IPS-18a (cell line): Measurements from ENCODE around the gene BTG2.
"Not testable (repeated sequence)": the region's sequence is repeated elsewhere in the genome, so short reads cannot be mapped to it uniquely, and the experiment has no call there.

ENCODE experiments used
- H3K27ac ChIP-seq: one replicate; pipeline ENCODE4 v1.5.1; 2013; ENCODE audit warnings: low read length
- H3K27me3 ChIP-seq: one replicate; pipeline ENCODE4 v1.6.1; 2013; ENCODE audit warnings: mild to moderate bottlenecking, low read length; ENCODE audit not compliant: control insufficient read depth, insufficient read depth
- H3K36me3 ChIP-seq: one replicate; pipeline ENCODE4 v1.6.1; 2013; ENCODE audit warnings: low read depth, low read length; ENCODE audit not compliant: control insufficient read depth
- H3K4me1 ChIP-seq: one replicate; pipeline ENCODE4 v1.6.1; 2013; ENCODE audit warnings: low read depth, low read length; ENCODE audit not compliant: control insufficient read depth
- H3K4me3 ChIP-seq: one replicate; pipeline ENCODE4 v1.5.1; 2013; ENCODE audit warnings: low read length
- H3K9ac ChIP-seq: one replicate; pipeline ENCODE4 v1.6.1; 2013; ENCODE audit warnings: mild to moderate bottlenecking, low read length, moderate library complexity
- H3K9me3 ChIP-seq: one replicate; pipeline ENCODE4 v1.6.1; 2013; ENCODE audit warnings: low read depth, low read length; ENCODE audit not compliant: control insufficient read depth

The BTG2 gene

DNA sequence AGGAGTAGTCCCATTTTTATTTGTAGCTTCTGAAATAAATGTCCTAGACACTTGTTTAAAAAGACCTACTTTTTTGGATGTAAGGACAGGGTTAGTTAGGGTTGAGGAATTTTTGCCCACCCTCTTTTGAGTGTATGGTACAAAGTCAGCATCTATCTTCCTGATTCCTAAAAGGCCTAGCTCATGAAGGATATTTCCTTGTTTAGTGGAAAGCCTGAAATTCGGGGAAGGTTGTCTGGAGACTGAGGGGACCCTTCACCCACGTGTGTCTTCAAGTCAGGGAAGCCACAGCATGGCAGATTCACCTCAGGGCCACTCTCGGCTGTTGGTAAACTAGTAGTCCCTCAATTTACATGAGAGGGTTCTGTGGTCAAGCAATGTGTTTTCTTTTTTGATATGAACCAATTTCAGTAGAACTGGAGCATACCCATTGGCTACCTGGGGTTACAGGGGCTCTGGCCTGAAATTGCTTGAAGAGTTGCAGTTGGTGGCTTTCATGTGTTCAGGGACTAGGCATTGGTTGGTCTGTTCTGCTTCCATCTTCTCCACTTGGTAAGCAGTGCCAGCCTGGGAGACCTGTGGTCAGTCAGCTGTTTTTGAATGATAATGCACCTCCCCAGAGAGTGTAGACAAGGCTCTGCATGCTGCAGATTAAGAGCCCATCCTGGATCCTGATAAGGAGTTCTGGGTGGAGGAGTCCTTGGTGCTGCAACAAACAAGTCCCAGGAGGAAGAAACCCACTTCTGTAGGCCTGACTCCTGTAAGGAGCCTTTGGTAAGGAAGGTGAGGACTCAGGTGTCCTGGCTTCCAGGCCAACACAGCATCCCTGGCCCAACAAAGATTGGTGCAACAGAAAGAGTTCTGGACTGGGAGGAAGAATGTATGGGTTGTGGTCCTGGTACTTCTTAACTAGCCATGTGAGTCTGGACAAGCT, 6.3 kb downstream of the BTG2 start:
- Histone ChIP-seq H3K4me1 (peaks cover 25% of the 10 kb centered on the region), H3K27ac (no peak overlapping the region), H3K36me3 (no peaks in the 10 kb centered on the region), H3K9ac (no peak overlapping the region), H3K4me3 (no peak overlapping the region), H3K27me3 (peaks cover 56% of the 10 kb centered on the region), H3K9me3 (no peaks in the 10 kb centered on the region)

DNA sequence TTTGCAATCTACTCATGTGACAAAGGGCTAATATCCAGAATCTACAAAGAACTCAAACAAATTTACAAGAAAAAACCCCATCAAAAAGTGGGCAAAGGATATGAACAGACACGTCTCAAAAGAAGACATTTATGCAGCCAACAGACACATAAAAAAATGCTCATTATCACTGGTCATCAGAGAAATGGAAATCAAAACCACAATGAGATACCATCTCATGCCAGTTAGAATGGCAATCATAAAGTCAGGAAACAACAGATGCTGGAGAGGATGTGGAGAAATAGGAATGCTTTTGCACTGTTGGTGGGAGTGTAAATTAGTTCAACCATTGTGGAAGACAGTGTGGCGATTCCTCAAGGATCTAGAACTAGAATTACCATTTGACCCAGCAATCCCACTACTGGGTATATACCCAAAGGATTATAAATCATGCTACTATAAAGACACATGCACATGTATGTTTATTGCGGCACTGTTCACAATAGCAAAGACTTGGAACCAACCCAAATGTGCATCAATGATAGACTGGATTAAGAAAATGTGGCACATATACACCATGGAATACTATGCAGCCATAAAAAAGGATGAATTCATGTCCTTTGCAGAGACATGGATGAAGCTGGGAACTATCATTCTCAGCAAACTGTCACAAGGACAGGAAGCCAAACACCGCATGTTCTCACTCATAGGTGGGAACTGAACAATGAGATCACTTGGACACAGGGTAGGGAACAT, 8.9 kb downstream of the BTG2 start:
- H3K9me3 ChIP-seq, H3K4me3 ChIP-seq, H3K36me3 ChIP-seq, H3K27ac ChIP-seq, H3K4me1 ChIP-seq, H3K9ac ChIP-seq: not testable (repeated sequence)
- peaks cover 45% of the 10 kb centered on the region for H3K27me3 ChIP-seq

DNA sequence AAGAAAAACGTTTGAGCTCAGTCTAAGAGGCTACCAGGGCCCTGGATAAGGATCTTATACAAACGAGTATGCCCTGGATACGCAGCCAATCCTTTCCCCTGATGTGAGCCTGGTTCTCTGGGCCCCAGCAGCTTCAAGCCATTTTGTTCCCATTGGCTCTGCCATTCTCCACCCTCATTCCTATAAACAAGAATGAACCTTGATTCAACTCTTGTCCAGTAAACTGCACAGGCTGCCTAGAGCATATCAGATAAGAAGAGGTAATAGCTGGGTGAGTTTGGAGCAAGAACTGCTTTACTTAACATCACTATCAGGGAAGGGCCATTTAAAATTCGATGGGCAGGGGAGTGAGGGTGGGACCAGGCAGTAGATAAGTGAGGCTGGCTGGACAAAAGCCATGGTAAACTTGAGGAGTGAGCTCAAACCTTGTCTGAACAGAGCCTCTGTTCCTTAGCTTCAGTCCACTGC, 11.3 kb downstream of the BTG2 start:
- no peak overlapping the region for H3K9ac ChIP-seq
- no peaks in the 10 kb centered on the region for H3K36me3 ChIP-seq
- peaks cover 30% of the 10 kb centered on the region for H3K27me3 ChIP-seq
- H3K27ac ChIP-seq, result no peak overlapping the region
- H3K4me3 ChIP-seq, result no peak overlapping the region
- H3K9me3 ChIP-seq, result no peaks in the 10 kb centered on the region
- peaks cover 6% of the 10 kb centered on the region for H3K4me1 ChIP-seq

DNA sequence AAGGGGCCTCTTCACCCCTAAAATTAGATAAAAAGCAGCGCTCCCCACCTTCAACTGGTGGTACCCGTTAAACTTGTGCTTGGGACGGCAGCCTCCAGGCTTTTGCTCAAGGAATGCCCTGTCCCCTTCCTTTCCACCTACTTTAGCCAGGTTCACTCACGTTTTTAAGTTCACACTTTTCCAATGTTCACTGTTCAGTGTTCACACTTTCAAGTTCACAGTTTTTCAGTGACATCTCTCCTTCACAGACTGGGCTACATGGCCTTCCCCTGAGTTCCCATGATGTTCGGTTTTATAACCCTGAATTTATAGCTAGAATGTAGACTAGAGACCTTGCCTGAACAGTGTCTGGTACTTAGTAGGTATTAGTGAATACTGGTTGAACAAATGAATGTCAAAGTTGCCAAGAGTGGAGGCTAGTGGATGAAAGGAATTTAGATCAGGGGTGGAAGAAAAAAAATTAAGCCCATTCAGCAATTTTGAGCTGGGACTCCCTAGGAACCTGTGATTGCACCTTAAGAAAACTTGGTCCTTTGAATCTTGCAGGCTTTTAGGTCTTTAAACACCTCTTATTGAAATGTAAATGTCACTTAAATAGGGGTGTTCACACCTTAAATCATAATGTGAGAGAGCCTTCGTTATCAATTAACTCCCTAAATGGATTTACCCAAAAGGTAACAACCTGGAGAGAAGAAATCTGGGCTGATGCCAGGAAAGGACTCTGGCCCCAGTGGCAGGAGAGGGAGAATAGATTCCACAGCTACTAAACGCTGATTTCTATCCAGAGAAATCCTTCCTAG, 12.3 kb downstream of the BTG2 start:
- Histone ChIP-seq H3K27me3 (peaks cover 27% of the 10 kb centered on the region), H3K27ac (no peak overlapping the region), H3K9me3 (no peaks in the 10 kb centered on the region), H3K9ac (no peak overlapping the region), H3K4me3 (no peak overlapping the region), H3K36me3 (no peaks in the 10 kb centered on the region), H3K4me1 (peaks cover 6% of the 10 kb centered on the region)

DNA sequence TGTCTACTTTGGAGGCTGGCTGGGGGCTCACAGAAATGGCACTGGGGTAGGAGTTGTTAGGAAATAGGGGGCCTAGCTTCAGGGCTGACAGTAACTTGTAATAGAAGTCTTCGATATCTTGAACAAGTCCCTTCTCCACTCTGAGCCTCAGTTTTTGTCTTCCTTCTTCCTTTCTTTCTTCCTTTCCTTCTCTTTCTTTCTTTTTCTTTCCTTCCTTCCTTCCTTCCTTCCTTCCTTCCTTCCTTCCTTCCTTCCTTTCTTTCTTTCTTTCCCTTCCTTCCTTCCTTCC, 12.9 kb downstream of the BTG2 start:
- H3K9ac ChIP-seq, result no peak overlapping the region
- H3K36me3 ChIP-seq, result no peaks in the 10 kb centered on the region
- no peak overlapping the region for H3K27ac ChIP-seq
- peaks cover 30% of the 10 kb centered on the region for H3K27me3 ChIP-seq
- H3K4me3 ChIP-seq, result no peak overlapping the region
- peaks cover 6% of the 10 kb centered on the region for H3K4me1 ChIP-seq
- H3K9me3 ChIP-seq, result no peaks in the 10 kb centered on the region

DNA sequence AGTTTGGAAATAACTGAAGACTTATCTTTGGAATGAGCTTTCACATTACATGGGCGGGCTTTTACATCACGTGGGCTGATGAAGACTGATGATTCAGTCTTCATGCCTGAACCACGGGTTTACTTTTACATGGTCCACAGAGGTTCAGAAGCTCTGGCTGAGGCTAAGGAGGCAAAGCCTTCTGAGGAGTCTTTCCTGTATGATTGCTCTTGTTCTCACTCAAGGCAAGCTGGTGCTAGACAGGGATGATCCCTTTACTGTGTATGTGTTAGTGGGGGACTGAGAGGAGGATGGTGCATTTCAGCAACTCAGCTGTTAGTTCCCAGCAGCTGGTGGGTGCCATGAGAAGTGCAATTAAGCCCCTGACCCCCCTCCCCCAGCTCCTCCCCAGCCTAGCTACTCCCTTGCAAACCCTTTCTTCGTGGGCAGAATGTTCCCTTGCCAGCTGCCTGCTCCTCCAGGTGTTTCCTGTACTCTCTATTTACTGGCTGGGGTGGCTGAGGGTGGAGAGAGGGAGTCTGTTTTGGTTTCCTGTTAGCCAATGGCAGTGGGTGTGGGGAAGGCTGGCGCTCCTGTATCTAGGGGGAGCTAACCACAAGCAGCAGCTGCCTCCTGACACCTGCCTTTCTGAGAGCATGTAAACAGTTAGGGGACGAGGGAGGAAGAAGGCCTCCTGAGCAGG, 15.4 kb downstream of the BTG2 start:
- H3K4me1 ChIP-seq, result peaks cover 22% of the 10 kb centered on the region
- no peaks in the 10 kb centered on the region for H3K9me3 ChIP-seq
- no peak overlapping the region for H3K27ac ChIP-seq
- peaks cover 43% of the 10 kb centered on the region for H3K27me3 ChIP-seq
- H3K36me3 ChIP-seq, result no peaks in the 10 kb centered on the region
- no peak overlapping the region for H3K9ac ChIP-seq
- no peak overlapping the region for H3K4me3 ChIP-seq

DNA sequence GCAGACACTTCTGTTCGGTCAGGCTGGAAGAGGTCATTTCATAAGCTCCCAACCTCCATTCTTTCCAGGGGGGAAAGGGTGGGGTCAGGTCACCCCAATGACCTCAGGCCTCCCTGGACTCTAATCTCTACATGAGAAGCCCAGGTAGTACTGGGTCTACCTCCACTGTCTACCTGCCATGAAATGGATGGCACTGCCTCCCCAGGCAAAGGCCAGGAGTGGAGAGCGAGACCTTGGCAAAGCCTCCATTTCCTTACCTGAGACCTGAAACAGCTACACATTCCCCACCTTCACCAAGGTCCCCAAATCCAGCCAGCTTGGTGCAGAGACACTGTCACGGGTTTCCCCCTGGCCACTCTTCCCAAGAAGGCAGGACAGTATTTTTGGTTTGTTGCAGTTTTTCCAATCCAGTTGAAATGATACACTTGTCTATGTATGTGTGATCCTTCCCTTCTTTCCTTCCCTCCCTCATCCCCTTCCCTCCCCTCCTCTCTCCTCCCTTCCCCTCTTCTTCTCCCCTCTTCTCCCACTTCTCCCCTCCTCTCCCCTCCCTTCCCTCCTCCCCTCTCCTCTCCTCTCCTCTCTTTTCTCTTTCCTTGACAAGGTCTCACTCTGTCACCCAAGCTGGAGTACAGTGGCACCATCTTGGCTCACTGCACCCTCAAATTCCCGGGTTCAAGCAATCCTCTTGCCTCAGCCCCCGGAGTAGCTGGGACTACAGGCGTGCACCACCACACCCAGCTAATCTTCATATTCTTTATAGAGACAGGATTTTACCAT, 16.1 kb downstream of the BTG2 start:
- no peak overlapping the region for H3K4me3 ChIP-seq
- no peak overlapping the region for H3K27ac ChIP-seq
- H3K4me1 ChIP-seq, result peaks cover 29% of the 10 kb centered on the region
- no peak overlapping the region for H3K9ac ChIP-seq
- no peaks in the 10 kb centered on the region for H3K36me3 ChIP-seq
- peaks cover 51% of the 10 kb centered on the region for H3K27me3 ChIP-seq
- H3K9me3 ChIP-seq, result no peaks in the 10 kb centered on the region

DNA sequence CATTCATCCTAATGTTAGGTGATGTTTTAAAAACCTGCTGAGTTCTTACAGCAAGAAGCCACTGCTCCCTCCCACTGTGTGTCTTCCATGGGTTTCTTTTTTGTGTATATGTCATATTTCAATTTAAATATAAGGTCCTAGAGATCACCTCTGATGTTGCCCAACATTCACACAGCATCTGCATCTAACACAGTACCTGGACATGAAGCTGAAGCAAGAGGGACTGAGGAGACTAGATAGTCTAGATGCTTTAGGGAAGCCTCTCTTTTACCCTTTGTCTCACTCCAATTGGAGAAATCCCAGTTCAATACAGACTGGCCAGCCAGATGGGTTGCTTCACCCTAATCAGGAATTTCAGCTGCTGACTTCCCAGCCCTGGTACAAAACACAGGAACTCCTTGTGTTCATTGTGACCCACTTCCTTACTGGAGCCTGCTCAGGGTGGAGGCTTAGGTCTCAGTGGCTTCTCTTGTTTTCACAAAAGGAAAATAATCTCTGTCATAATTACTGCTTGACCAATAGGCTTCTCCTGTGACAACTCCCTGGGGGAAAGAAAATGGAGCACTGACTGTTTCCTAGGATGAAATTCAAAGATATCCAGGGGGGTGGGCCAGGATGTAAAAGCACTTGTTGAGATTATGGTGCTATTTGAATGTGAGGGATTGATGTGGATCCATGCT, 17.3 kb downstream of the BTG2 start:
- H3K4me1 ChIP-seq, result peaks cover 35% of the 10 kb centered on the region
- H3K4me3 ChIP-seq, result no peak overlapping the region
- H3K9ac ChIP-seq, result no peak overlapping the region
- peaks cover 45% of the 10 kb centered on the region for H3K27me3 ChIP-seq
- no peaks in the 10 kb centered on the region for H3K36me3 ChIP-seq
- no peaks in the 10 kb centered on the region for H3K9me3 ChIP-seq
- H3K27ac ChIP-seq, result no peak overlapping the region

DNA sequence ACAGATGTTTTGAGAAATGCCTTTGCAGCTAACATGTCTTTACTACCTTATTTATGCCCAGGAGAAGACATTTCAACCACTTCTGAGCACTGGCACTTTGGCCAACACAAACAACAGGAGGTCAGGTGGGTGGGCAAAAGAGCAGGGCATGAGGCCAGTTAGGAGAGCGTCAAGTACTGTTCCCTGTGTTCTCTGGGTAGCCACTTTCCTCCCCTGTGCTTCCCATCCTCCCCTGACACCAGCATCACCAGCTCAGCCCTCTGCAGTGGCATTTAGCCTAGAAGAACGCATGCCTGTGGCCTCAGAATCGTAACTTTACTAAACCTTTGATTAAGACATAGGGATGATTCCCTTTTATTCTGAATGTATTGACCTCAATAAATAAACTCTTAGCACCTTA, 18.3 kb downstream of the BTG2 start:
- Histone ChIP-seq H3K36me3 (no peaks in the 10 kb centered on the region), H3K9ac (no peak overlapping the region), H3K27me3 (peaks cover 46% of the 10 kb centered on the region), H3K9me3 (no peaks in the 10 kb centered on the region), H3K27ac (no peak overlapping the region), H3K4me1 (peaks cover 42% of the 10 kb centered on the region), H3K4me3 (no peak overlapping the region)
